WTC11 (cell line): ENCODE measurements around the gene RHOBTB1. TPM values are rescaled to one million over a fixed set of nuclear protein-coding genes. Genes with fewer than 3 reads are reported as not detected.

ENCODE experiments used
- ATAC-seq: fragments of 200-7000 bp; cut with Tn5 transposase; 2 replicates; pipeline ENCODE4 v1.10.0; 2021; ENCODE audit warnings: mild to moderate bottlenecking, moderate library complexity
- CTCF ChIA-PET: fragments of 300-600 bp; sonication (Branson Sonifier 250); formaldehyde crosslinking; loops from one replicate; lab custom pipeline; 2021; ENCODE audit warnings: antibody characterized with exemption; lab: Charles Lee
- POLR2A ChIA-PET: fragments of 350-600 bp; sonication (Branson Sonifier 250); formaldehyde crosslinking; loops from one replicate; lab custom pipeline; 2021; ENCODE audit warnings: antibody characterized with exemption; lab: Charles Lee
- DNase-seq: peaks from one replicate; pipeline ENCODE4 v3.0.0; 2021; ENCODE audit warnings: low spot score
- H3K27ac Mint-ChIP-seq: 2 replicates; pipeline ENCODE4 v1.8.0; 2021; ENCODE audit warnings: mixed read lengths
- H3K27me3 Mint-ChIP-seq: 2 replicates; pipeline ENCODE4 v1.8.0; 2021; ENCODE audit warnings: low read depth, mild to moderate bottlenecking, moderate library complexity, mixed read lengths
- H3K36me3 Mint-ChIP-seq: 2 replicates; pipeline ENCODE4 v1.8.0; 2021; ENCODE audit warnings: mixed read lengths
- H3K4me1 Mint-ChIP-seq: 2 replicates; pipeline ENCODE4 v1.8.0; 2022; ENCODE audit warnings: mixed read lengths
- H3K4me3 Mint-ChIP-seq: 2 replicates; pipeline ENCODE4 v1.8.0; 2021; ENCODE audit warnings: mild to moderate bottlenecking, moderate library complexity, mixed read lengths
- H3K9me3 Mint-ChIP-seq: 2 replicates; pipeline ENCODE4 v1.8.0; 2021; ENCODE audit warnings: mixed read lengths
- AR ChIP-seq: fragments of 250-450 bp; sonication (Bioruptor Pico); IDR thresholded peaks from 2 replicates; pipeline ENCODE4 v1.9.0; 2021; ENCODE audit warnings: mild to moderate bottlenecking
- CREB1 ChIP-seq: sonication (generic); formaldehyde crosslinking; IDR thresholded peaks from 2 replicates; pipeline ENCODE4 v1.8.0; 2023; ENCODE audit warnings: mild to moderate bottlenecking, missing genetic modification reagents
- ERG ChIP-seq: fragments of 250-450 bp; sonication (Bioruptor Pico); IDR thresholded peaks from 2 replicates; pipeline ENCODE4 v1.8.0; 2021; ENCODE audit warnings: mild to moderate bottlenecking
- GRHL2 ChIP-seq: fragments of 250-450 bp; sonication (Bioruptor Pico); IDR thresholded peaks from 2 replicates; pipeline ENCODE4 v1.8.0; 2022; ENCODE audit warnings: mild to moderate bottlenecking, moderate library complexity; ENCODE audit not compliant: insufficient replicate concordance, severe bottlenecking
- NR2C2 ChIP-seq: sonication (generic); formaldehyde crosslinking; IDR thresholded peaks from 2 replicates; pipeline ENCODE4 v1.8.0; 2022; ENCODE audit warnings: mild to moderate bottlenecking, missing genetic modification reagents
- RORB ChIP-seq: fragments of 250-450 bp; sonication (Bioruptor Pico); IDR thresholded peaks from 2 replicates; pipeline ENCODE4 v1.9.0; 2021; ENCODE audit warnings: mild to moderate bottlenecking
- SP1 ChIP-seq: sonication (generic); formaldehyde crosslinking; conservative IDR thresholded peaks from 2 replicates; pipeline ENCODE4 v1.8.1; 2022; ENCODE audit warnings: missing genetic modification reagents
- ZNF232 ChIP-seq: sonication (generic); formaldehyde crosslinking; IDR thresholded peaks from 2 replicates; pipeline ENCODE4 v1.8.0; 2022; ENCODE audit warnings: mild to moderate bottlenecking, missing genetic modification reagents
- ZNF317 ChIP-seq: sonication (generic); formaldehyde crosslinking; IDR thresholded peaks from 2 replicates; pipeline ENCODE4 v1.8.1; 2023; ENCODE audit warnings: low read depth, mild to moderate bottlenecking, moderate library complexity, missing genetic modification reagents, borderline replicate concordance
- ZNF396 ChIP-seq: fragments of 250-450 bp; sonication (Bioruptor Pico); IDR thresholded peaks from 2 replicates; pipeline ENCODE4 v1.8.0; 2021; ENCODE audit warnings: mild to moderate bottlenecking, moderate library complexity, borderline replicate concordance
- total RNA-seq: library from RNA; stranded (reverse); gene quantifications from 3 replicates; pipeline ENCODE4 v1.2.3, GENCODE V29; 2021
- TF ChIP-seq, protein P1 (sequence below): sonication (generic); formaldehyde crosslinking; IDR thresholded peaks from 2 replicates; pipeline ENCODE4 v1.8.1; 2023; ENCODE audit warnings: mild to moderate bottlenecking, missing genetic modification reagents
- TF ChIP-seq, protein P2 (sequence below): sonication (generic); formaldehyde crosslinking; IDR thresholded peaks from 2 replicates; pipeline ENCODE4 v1.8.0; 2023; ENCODE audit warnings: missing genetic modification reagents, mild to moderate bottlenecking, borderline replicate concordance
- TF ChIP-seq, protein P3 (sequence below): fragments of 250-450 bp; sonication (Bioruptor Pico); IDR thresholded peaks from 2 replicates; pipeline ENCODE4 v2.1.2; 2022; ENCODE audit warnings: mild to moderate bottlenecking, moderate library complexity
- TF ChIP-seq, protein P4 (sequence below): sonication (generic); formaldehyde crosslinking; IDR thresholded peaks from 2 replicates; pipeline ENCODE4 v1.8.0; 2022; ENCODE audit warnings: missing genetic modification reagents

RHOBTB1 gene
- total RNA-seq, 1 experiment from 2014 or later = 6.9 TPM

DNA sequence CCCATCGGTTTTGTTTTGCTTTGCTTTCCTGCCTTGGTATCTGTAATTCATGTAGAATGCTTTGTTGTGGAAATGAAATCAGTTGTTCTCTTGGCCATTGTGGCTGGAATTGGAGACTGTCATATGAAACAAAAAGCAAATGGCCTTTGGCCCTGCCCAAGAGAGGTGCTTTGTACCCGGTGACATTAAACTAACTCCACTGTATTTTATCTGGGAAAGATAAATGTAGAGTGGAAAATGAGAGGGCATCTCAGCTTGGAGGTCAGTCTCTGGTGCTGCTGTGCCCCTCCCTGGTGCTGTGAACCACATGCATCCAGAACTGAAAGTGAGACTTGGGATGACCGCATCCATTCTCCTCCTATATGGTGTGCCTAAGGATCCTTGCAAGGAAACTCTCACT is 90.3 kb downstream of the RHOBTB1 start:
- POLR2A ChIA-PET = no interaction called here

DNA sequence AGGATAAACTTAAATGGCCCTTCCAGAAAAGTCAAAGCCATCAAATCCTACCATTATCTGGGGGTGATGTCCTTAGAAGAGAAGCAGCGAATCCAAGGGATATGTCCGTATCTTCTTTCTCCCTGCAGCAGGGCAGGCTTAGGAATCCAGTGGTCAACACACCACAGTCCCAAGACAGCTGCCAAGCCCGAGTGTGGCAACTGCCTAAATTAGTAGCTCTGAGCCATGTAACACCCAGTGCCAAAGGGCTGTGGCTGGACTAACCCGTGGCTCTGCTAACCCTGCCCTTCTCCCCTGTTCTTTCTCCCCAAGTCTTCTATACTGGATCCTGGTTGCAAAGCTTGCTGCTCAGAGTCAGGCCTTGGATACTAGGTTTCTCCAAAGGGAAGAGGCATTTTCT is 90.9 kb downstream of the RHOBTB1 start:
- ATAC-seq = no peak
- no peak overlapping the region for H3K27ac Mint-ChIP-seq
- CTCF ChIA-PET = no interaction called here
- no peaks in the 10 kb centered on the region for H3K4me1 Mint-ChIP-seq
- no peak for DNase-seq
- H3K36me3 Mint-ChIP-seq = 0 out of 2 replicates have a peak, but pooled peaks cover 3% of the 10 kb centered on the region
- H3K27me3 Mint-ChIP-seq = no peaks in the 10 kb centered on the region
- peaks cover 5% of the 10 kb centered on the region for H3K9me3 Mint-ChIP-seq
- POLR2A ChIA-PET = interaction anchor here (0.5 kb wide), 1 partner anchor 85 kb away, joined by 4 read pairs; no protein-coding TSS in a partner anchor
- no peak overlapping the region for H3K4me3 Mint-ChIP-seq
- TF ChIP-seq GRHL2 (CRISPR knock-in tag) (no peak), CREB1 (CRISPR knock-in tag) (no peak), RORB (CRISPR knock-in tag) (no peak), ERG (CRISPR knock-in tag) (no peak), ZNF396 (no peak), ZNF317 (CRISPR knock-in tag) (no peak), ZNF232 (CRISPR knock-in tag) (no peak), NR2C2 (CRISPR knock-in tag) (no peak), AR (no peak)

More for the DNA sequence above, 90.3 kb downstream of the RHOBTB1 start:
- peaks cover 5% of the 10 kb centered on the region for H3K9me3 Mint-ChIP-seq
- TF ChIP-seq, protein P1, sequence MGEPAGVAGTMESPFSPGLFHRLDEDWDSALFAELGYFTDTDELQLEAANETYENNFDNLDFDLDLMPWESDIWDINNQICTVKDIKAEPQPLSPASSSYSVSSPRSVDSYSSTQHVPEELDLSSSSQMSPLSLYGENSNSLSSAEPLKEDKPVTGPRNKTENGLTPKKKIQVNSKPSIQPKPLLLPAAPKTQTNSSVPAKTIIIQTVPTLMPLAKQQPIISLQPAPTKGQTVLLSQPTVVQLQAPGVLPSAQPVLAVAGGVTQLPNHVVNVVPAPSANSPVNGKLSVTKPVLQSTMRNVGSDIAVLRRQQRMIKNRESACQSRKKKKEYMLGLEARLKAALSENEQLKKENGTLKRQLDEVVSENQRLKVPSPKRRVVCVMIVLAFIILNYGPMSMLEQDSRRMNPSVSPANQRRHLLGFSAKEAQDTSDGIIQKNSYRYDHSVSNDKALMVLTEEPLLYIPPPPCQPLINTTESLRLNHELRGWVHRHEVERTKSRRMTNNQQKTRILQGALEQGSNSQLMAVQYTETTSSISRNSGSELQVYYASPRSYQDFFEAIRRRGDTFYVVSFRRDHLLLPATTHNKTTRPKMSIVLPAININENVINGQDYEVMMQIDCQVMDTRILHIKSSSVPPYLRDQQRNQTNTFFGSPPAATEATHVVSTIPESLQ = no peak
- TF ChIP-seq, protein P2, sequence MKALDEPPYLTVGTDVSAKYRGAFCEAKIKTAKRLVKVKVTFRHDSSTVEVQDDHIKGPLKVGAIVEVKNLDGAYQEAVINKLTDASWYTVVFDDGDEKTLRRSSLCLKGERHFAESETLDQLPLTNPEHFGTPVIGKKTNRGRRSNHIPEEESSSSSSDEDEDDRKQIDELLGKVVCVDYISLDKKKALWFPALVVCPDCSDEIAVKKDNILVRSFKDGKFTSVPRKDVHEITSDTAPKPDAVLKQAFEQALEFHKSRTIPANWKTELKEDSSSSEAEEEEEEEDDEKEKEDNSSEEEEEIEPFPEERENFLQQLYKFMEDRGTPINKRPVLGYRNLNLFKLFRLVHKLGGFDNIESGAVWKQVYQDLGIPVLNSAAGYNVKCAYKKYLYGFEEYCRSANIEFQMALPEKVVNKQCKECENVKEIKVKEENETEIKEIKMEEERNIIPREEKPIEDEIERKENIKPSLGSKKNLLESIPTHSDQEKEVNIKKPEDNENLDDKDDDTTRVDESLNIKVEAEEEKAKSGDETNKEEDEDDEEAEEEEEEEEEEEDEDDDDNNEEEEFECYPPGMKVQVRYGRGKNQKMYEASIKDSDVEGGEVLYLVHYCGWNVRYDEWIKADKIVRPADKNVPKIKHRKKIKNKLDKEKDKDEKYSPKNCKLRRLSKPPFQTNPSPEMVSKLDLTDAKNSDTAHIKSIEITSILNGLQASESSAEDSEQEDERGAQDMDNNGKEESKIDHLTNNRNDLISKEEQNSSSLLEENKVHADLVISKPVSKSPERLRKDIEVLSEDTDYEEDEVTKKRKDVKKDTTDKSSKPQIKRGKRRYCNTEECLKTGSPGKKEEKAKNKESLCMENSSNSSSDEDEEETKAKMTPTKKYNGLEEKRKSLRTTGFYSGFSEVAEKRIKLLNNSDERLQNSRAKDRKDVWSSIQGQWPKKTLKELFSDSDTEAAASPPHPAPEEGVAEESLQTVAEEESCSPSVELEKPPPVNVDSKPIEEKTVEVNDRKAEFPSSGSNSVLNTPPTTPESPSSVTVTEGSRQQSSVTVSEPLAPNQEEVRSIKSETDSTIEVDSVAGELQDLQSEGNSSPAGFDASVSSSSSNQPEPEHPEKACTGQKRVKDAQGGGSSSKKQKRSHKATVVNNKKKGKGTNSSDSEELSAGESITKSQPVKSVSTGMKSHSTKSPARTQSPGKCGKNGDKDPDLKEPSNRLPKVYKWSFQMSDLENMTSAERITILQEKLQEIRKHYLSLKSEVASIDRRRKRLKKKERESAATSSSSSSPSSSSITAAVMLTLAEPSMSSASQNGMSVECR (CRISPR knock-in tag) = no peak
- TF ChIP-seq SP1 (CRISPR knock-in tag) = no peak
- TF ChIP-seq, protein P3, sequence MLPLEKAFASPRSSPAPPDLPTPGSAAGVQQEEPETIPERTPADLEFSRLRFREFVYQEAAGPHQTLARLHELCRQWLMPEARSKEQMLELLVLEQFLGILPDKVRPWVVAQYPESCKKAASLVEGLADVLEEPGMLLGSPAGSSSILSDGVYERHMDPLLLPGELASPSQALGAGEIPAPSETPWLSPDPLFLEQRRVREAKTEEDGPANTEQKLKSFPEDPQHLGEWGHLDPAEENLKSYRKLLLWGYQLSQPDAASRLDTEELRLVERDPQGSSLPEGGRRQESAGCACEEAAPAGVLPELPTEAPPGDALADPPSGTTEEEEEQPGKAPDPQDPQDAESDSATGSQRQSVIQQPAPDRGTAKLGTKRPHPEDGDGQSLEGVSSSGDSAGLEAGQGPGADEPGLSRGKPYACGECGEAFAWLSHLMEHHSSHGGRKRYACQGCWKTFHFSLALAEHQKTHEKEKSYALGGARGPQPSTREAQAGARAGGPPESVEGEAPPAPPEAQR (CRISPR knock-in tag) = no peak
- TF ChIP-seq NR2C2 (CRISPR knock-in tag) = no peak
- TF ChIP-seq, protein P4, sequence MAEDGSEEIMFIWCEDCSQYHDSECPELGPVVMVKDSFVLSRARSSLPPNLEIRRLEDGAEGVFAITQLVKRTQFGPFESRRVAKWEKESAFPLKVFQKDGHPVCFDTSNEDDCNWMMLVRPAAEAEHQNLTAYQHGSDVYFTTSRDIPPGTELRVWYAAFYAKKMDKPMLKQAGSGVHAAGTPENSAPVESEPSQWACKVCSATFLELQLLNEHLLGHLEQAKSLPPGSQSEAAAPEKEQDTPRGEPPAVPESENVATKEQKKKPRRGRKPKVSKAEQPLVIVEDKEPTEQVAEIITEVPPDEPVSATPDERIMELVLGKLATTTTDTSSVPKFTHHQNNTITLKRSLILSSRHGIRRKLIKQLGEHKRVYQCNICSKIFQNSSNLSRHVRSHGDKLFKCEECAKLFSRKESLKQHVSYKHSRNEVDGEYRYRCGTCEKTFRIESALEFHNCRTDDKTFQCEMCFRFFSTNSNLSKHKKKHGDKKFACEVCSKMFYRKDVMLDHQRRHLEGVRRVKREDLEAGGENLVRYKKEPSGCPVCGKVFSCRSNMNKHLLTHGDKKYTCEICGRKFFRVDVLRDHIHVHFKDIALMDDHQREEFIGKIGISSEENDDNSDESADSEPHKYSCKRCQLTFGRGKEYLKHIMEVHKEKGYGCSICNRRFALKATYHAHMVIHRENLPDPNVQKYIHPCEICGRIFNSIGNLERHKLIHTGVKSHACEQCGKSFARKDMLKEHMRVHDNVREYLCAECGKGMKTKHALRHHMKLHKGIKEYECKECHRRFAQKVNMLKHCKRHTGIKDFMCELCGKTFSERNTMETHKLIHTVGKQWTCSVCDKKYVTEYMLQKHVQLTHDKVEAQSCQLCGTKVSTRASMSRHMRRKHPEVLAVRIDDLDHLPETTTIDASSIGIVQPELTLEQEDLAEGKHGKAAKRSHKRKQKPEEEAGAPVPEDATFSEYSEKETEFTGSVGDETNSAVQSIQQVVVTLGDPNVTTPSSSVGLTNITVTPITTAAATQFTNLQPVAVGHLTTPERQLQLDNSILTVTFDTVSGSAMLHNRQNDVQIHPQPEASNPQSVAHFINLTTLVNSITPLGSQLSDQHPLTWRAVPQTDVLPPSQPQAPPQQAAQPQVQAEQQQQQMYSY (CRISPR knock-in tag) = no peak
- ATAC-seq = no peak
- H3K27ac Mint-ChIP-seq = no peak overlapping the region
- 0 out of 2 replicates have a peak, but pooled peaks cover 3% of the 10 kb centered on the region for H3K36me3 Mint-ChIP-seq
- CTCF ChIA-PET = no interaction called here
- no peaks in the 10 kb centered on the region for H3K4me1 Mint-ChIP-seq
- H3K27me3 Mint-ChIP-seq = no peaks in the 10 kb centered on the region
- DNase-seq = no peak
- H3K4me3 Mint-ChIP-seq = no peak overlapping the region
